OCI-M2 (cell line): ENCODE data around the gene CDK6.
A peak's percentile ranks its signal among the peaks of the same experiment; 100 is the strongest.

Experiments
- DNase-seq: peaks from one replicate; lab custom pipeline; 2025; ENCODE audit not compliant: unreplicated experiment; lab: John Stamatoyannopoulos, UW

CDK6 gene

GRCh38 chr7:92631067-92631849 is 205.1 kb downstream of the CDK6 start:
- no peak for DNase-seq

DNA sequence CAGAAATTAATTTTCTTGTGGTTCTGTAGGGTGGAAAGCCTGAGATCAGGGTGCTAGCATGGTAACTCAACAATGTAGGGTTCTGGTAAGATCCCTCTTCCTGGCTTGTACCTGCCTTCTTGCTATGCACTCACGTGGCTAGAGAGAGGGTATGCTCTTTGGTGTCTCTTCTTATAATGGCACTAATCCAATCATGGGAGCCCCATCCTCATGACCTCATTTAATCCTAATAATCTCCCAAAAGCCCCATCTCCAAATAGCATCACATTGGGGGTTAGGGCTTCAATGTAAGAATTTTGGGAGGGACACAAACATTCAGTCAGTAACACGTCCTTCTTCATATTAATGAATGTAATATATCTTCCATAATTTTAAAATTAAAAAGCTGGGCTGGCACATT is 206.6 kb downstream of the CDK6 start:
- no peak for DNase-seq

- DNase-seq: no peak
These were observed 208.4 kb downstream of the CDK6 start for GRCh38 chr7:92627956-92628355.

- DNase-seq: no peak
These were observed 210.0 kb downstream of the CDK6 start for GRCh38 chr7:92626281-92626809.

DNA sequence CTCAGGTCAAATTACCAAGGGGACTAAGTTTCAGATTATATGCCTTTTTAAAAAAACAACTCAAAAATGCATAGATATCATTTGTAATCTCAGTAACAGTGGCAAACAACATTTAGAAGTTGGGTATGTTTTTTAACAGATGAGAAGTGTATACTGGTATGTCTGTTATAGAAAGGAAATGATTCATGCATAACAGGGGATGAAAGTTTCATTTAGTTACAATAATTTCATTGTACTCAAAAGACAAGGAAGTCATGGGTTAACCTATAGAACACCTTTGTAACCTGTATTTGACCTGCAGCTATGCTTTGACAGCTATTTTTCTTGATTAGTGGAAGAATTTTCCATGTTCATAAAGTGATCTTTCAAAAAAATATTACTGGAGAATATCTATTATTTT is 210.8 kb downstream of the CDK6 start:
- DNase-seq: no peak

DNA sequence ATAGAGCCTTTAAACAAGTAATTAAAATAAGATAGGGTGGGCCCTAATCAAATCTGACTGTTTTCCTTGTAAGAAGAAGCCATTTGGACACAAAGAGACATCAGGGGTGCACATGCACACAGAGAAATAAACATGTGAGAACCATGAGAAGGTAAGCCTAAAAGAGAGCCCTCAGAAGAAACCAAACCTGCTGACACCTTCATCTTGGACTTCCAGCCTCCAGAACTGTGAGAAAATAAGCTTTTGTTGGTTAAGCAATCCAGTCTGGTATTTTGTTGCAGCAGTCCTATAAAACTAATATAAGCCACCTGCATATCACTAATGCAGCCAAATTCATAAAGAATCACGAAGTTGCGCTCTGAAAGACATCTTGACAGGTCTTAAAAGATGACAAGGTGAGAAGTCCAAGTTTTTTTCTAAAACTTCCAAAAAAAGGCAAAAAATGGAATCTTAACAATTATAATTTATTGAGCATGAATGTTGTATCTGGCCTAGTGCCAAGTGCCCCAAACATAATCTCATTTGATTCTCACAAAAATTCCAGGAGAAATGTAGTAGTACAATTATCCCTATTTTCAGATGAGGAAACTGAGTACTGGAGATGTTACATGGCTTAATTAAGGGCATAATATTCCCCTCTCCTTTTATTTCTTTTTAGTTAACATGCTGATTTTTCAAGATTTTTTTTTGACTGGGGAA is 211.9 kb downstream of the CDK6 start:
- DNase-seq: no peak

- no peak for DNase-seq
These were observed 212.8 kb downstream of the CDK6 start for GRCh38 chr7:92623544-92623943.

- DNase-seq: no peak
These were observed 213.7 kb downstream of the CDK6 start for GRCh38 chr7:92622685-92623084.

- no peak for DNase-seq
These were observed 214.3 kb downstream of the CDK6 start for GRCh38 chr7:92622030-92622429.

- DNase-seq: no peak
These were observed 214.8 kb downstream of the CDK6 start for GRCh38 chr7:92621561-92622023.

- DNase-seq: peak; percentile 34
These were observed 215.3 kb downstream of the CDK6 start for GRCh38 chr7:92621026-92621540.

GRCh38 chr7:92615861-92616260 is 220.5 kb downstream of the CDK6 start:
- no peak for DNase-seq

DNA sequence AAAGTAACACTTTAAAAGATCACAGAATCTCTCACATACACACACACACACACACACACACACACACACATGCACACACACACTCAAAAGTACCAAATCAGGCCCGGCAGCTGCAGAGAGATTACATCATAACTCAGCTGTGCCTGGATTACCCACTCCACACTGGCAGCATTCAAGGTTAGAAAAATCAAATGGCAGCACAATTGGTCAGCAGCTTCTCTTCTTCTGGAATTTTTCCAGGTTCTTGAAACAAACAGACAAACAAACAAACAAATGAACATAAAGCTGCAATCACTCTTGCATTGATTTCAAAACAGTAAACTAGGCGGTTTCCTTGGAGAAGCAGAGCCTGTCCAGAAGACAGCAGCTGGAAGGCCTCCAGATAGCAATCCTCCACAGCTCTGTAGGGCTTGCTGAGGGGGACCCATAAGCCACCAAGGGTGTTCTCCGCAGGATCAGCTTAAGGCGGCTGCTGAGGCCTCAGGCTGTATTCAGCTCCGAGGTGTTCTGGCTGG is 221.7 kb downstream of the CDK6 start:
- DNase-seq: no peak

GRCh38 chr7:92613720-92614119 is 222.7 kb downstream of the CDK6 start:
- no peak for DNase-seq

GRCh38 chr7:92613214-92613613 is 223.2 kb downstream of the CDK6 start:
- no peak for DNase-seq

DNA sequence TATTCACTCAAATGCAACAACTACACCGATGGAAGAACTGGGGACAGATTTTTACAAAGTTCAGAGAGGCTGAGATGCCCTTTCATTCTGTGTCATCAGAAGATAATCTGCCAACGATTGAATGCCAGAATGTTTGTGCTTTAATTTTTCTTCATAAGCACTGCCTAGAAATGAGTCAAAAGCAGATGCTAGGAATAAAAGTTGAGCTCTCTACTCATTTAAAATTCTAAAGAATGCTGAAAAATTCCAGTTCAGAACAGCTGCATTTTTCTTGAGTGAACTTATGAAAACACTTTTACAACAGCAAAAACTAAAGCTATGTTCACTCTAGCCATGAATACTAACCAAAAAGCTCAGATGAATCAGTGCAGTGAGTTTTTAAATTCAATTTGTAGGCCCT is 223.9 kb downstream of the CDK6 start:
- DNase-seq: no peak

GRCh38 chr7:92611735-92612134 is 224.6 kb downstream of the CDK6 start:
- DNase-seq: no peak

DNA sequence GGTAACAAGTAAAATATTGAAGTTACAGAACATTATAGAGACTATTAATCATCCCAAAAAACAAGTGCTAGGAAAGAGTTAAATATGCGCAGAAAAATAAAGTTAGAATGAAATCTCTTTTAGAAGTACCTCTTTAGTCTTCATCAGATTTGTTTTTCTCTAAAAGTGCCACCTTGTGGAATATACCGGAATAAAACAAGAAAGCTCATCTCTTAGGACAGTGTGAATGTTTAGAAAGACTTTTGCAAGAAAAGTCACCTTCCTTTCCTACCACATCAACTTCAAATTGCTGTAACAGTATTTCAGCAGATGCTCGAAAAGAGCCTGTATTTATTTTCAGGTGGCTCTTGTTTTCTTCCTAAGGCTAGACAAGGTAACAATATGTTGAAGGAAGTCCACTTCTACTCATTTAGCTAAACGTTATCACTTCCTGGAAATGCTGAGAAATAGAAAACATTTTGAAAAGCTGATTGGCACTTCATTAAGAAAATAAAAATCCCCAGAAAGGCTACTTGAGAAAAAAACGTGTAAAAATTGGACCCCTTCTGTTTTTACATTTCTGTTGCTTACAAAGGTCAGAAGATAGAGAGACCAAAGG is 226.4 kb downstream of the CDK6 start:
- no peak for DNase-seq

GRCh38 chr7:92608380-92609322 is 227.7 kb downstream of the CDK6 start:
- DNase-seq: no peak

- no peak for DNase-seq
These were observed 229.4 kb downstream of the CDK6 start for GRCh38 chr7:92606985-92607384.
